Neural progenitor cell (in vitro differentiated cells): ENCODE results near the gene IGSF21.

ENCODE experiments used
- CTCF ChIP-seq: fragments of 200-600 bp; sonication (generic); IDR thresholded peaks from 2 replicates; pipeline ENCODE4 v1.5.1; 2017; ENCODE audit warnings: antibody characterized with exemption, mild to moderate bottlenecking
- EZH2 ChIP-seq: fragments of 200-600 bp; sonication (generic); IDR thresholded peaks from 2 replicates; pipeline ENCODE4 v1.6.1; 2017; ENCODE audit warnings: antibody characterized with exemption, mild to moderate bottlenecking, moderate library complexity
- EZH2phosphoT487 ChIP-seq: fragments of 200-600 bp; sonication (generic); IDR thresholded peaks from 2 replicates; pipeline ENCODE4 v1.6.1; 2017; ENCODE audit warnings: antibody characterized with exemption

GRCh38 chr1:18093193-18093592, 14.4 kb upstream of the IGSF21 start:
- TF ChIP-seq EZH2phosphoT487 = no peak
- no peak for TF ChIP-seq CTCF
- TF ChIP-seq EZH2 = no peak
